ENCODE data around the gene CNOT4. TPM values are rescaled to one million over a fixed set of nuclear protein-coding genes. Genes with fewer than 3 reads are reported as not detected.

CNOT4 gene
- total RNA-seq, 1 donor from 2014 or later: 25.8 TPM

GRCh38 chr7:135434047-135434446 is 75.9 kb downstream of the CNOT4 start:
- no peaks in the 10 kb centered on the region for H3K9me3 ChIP-seq
- H3K27ac ChIP-seq: no peak overlapping the region
- DNase-seq: no peak
- peaks cover 9% of the 10 kb centered on the region for H3K36me3 ChIP-seq
- intact Hi-C loops (cut with DNase I): no loop called here
- no peaks in the 10 kb centered on the region for H3K27me3 ChIP-seq
- no peaks in the 10 kb centered on the region for H3K4me1 ChIP-seq
- ATAC-seq: no peak
- H3K4me3 ChIP-seq: no peak overlapping the region
- TF ChIP-seq CTCF (IDR thresholded peaks at IDR 0.05): no peak

GRCh38 chr7:135430626-135431025 is 79.3 kb downstream of the CNOT4 start:
- intact Hi-C loops (cut with DNase I): no loop called here
- Histone ChIP-seq H3K4me1 (no peaks in the 10 kb centered on the region), H3K9me3 (no peaks in the 10 kb centered on the region), H3K36me3 (peaks cover 4% of the 10 kb centered on the region), H3K27me3 (no peaks in the 10 kb centered on the region), H3K27ac (no peak overlapping the region), H3K4me3 (no peak overlapping the region)
- DNase-seq: no peak
- ATAC-seq: no peak
- TF ChIP-seq CTCF (IDR thresholded peaks at IDR 0.05): no peak

GRCh38 chr7:135428879-135429278 is 81.0 kb downstream of the CNOT4 start:
- no peak for TF ChIP-seq CTCF (IDR thresholded peaks at IDR 0.05)
- intact Hi-C loops (cut with DNase I): no loop called here
- no peak overlapping the region for H3K27ac ChIP-seq
- no peak overlapping the region for H3K4me3 ChIP-seq
- no peaks in the 10 kb centered on the region for H3K27me3 ChIP-seq
- no peaks in the 10 kb centered on the region for H3K36me3 ChIP-seq
- no peaks in the 10 kb centered on the region for H3K4me1 ChIP-seq
- H3K9me3 ChIP-seq: no peaks in the 10 kb centered on the region
- ATAC-seq (no peak), DNase-seq (no peak)

GRCh38 chr7:135428011-135428410 is 81.9 kb downstream of the CNOT4 start:
- no peaks in the 10 kb centered on the region for H3K4me1 ChIP-seq
- H3K27me3 ChIP-seq: no peaks in the 10 kb centered on the region
- no peaks in the 10 kb centered on the region for H3K9me3 ChIP-seq
- H3K4me3 ChIP-seq: no peak overlapping the region
- H3K36me3 ChIP-seq: no peaks in the 10 kb centered on the region
- no peak for TF ChIP-seq CTCF (IDR thresholded peaks at IDR 0.05)
- DNase-seq (no peak), ATAC-seq (no peak)
- intact Hi-C loops (cut with DNase I): no loop called here
- no peak overlapping the region for H3K27ac ChIP-seq

- intact Hi-C loops (cut with DNase I): no loop called here
- TF ChIP-seq CTCF (IDR thresholded peaks at IDR 0.05): no peak
- no peak overlapping the region for H3K27ac ChIP-seq
Measured at GRCh38 chr7:135427166-135427565, 82.7 kb downstream of the CNOT4 start.

GRCh38 chr7:135425036-135425435 is 84.9 kb downstream of the CNOT4 start:
- H3K4me3 ChIP-seq: no peak overlapping the region
- TF ChIP-seq CTCF (IDR thresholded peaks at IDR 0.05): no peak
- DNase-seq: no peak
- intact Hi-C loops (cut with DNase I): no loop called here
- H3K27me3 ChIP-seq: no peaks in the 10 kb centered on the region
- no peak for ATAC-seq
- no peaks in the 10 kb centered on the region for H3K4me1 ChIP-seq
- peaks cover 6% of the 10 kb centered on the region for H3K36me3 ChIP-seq
- no peak overlapping the region for H3K27ac ChIP-seq
- no peaks in the 10 kb centered on the region for H3K9me3 ChIP-seq

More at GRCh38 chr7:135427166-135427565, 82.7 kb downstream of the CNOT4 start:
- Histone ChIP-seq H3K4me1 (no peaks in the 10 kb centered on the region), H3K4me3 (no peak overlapping the region), H3K36me3 (no peaks in the 10 kb centered on the region), H3K9me3 (no peaks in the 10 kb centered on the region), H3K27me3 (no peaks in the 10 kb centered on the region)
- DNase-seq (no peak), ATAC-seq (no peak)

Data from upper lobe of right lung (tissue), 1 donor.